OCI-LY3 (cell line): ENCODE measurements around the gene UBE2E1.

Source experiments
- H2AFZ ChIP-seq: fragments of 200-600, 300-600 bp; shearing (Covaris generic); 2 replicates; pipeline ENCODE4 v1.6.0; 2014; ENCODE audit warnings: antibody characterized with exemption, low read depth, low read length
- H3K27ac ChIP-seq: fragments of 200-600, 300-600 bp; sonication (generic); 2 replicates; pipeline ENCODE4 v1.5.1; 2014; ENCODE audit warnings: mild to moderate bottlenecking, low read length, moderate library complexity, mixed read lengths
- H3K27me3 ChIP-seq: fragments of 200-600, 300-600 bp; sonication (generic); 2 replicates; pipeline ENCODE4 v1.6.1; 2014; ENCODE audit warnings: low read depth, low read length, mixed read lengths
- H3K36me3 ChIP-seq: fragments of 200-600, 300-600 bp; sonication (generic); replicated peaks from 2 replicates; pipeline ENCODE3; 2014; ENCODE audit warnings: low read depth, low read length, mixed read lengths
- H3K4me1 ChIP-seq: fragments of 300-600, 200-600 bp; sonication (generic); 2 replicates; pipeline ENCODE4 v1.6.1; 2014; ENCODE audit warnings: low read length, mixed read lengths
- H3K4me2 ChIP-seq: fragments of 200-600, 300-600 bp; sonication (generic); 2 replicates; pipeline ENCODE4 v1.6.1; 2014; ENCODE audit warnings: low read length, mixed read lengths
- H3K4me3 ChIP-seq: fragments of 300-600, 200-600 bp; sonication (generic); 2 replicates; pipeline ENCODE4 v1.5.1; 2014; ENCODE audit warnings: antibody characterized with exemption, mild to moderate bottlenecking, low read length, moderate library complexity
- H3K79me2 ChIP-seq: fragments of 300-600, 200-600 bp; shearing (Covaris generic); 2 replicates; pipeline ENCODE4 v1.6.1; 2014; ENCODE audit warnings: mild to moderate bottlenecking, low read length, mixed read lengths
- H3K9ac ChIP-seq: fragments of 300-600, 200-600 bp; shearing (Covaris generic); 2 replicates; pipeline ENCODE4 v1.6.0; 2014; ENCODE audit warnings: mild to moderate bottlenecking, low read length, moderate library complexity
- H3K9me3 ChIP-seq: fragments of 200-600, 300-600 bp; shearing (Covaris generic); 2 replicates; pipeline ENCODE4 v1.6.1; 2014; ENCODE audit warnings: low read length, mixed read lengths; ENCODE audit not compliant: insufficient read depth
- H4K20me1 ChIP-seq: fragments of 200-600, 300-600 bp; sonication (generic); 2 replicates; pipeline ENCODE4 v1.6.1; 2016; ENCODE audit warnings: low read length, mixed read lengths; ENCODE audit not compliant: insufficient read depth
- CTCF ChIP-seq: fragments of 200-600, 300-600 bp; sonication (generic); IDR thresholded peaks from 2 replicates; pipeline ENCODE4 v1.5.1; 2014; ENCODE audit warnings: antibody characterized with exemption, low read length, low read depth
- EZH2phosphoT487 ChIP-seq: fragments of 200-600 bp; shearing (Covaris generic); IDR thresholded peaks from 2 replicates; pipeline ENCODE4 v1.6.1; 2018; ENCODE audit warnings: antibody characterized with exemption, mixed run types, low read depth

The UBE2E1 gene

GRCh38 chr3:23785097-23785645 is 20.6 kb upstream of the UBE2E1 start:
- H2AFZ ChIP-seq: no peak overlapping the region
- H3K9ac ChIP-seq: no peak overlapping the region
- TF ChIP-seq EZH2phosphoT487 (no peak), CTCF (no peak)
- H3K79me2 ChIP-seq: no peaks in the 10 kb centered on the region
- no peaks in the 10 kb centered on the region for H3K36me3 ChIP-seq
- no peak overlapping the region for H3K27ac ChIP-seq
- no peaks in the 10 kb centered on the region for H4K20me1 ChIP-seq
- H3K27me3 ChIP-seq: peaks cover 65% of the 10 kb centered on the region
- H3K4me3 ChIP-seq: no peak overlapping the region
- H3K4me2 ChIP-seq: no peak overlapping the region
- peaks cover 8% of the 10 kb centered on the region for H3K4me1 ChIP-seq
- H3K9me3 ChIP-seq: no peaks in the 10 kb centered on the region

- Histone ChIP-seq H3K27ac (no peak overlapping the region), H3K79me2 (no peaks in the 10 kb centered on the region), H3K36me3 (no peaks in the 10 kb centered on the region), H3K27me3 (peaks cover 64% of the 10 kb centered on the region), H2AFZ (no peak overlapping the region), H3K4me3 (no peak overlapping the region), H3K9me3 (no peaks in the 10 kb centered on the region), H3K9ac (no peak overlapping the region), H3K4me1 (peaks cover under 1% of the 10 kb centered on the region; the same call in 1 of the 2 replicates), H4K20me1 (no peaks in the 10 kb centered on the region), H3K4me2 (no peak overlapping the region)
- TF ChIP-seq EZH2phosphoT487: no peak
- no peak for TF ChIP-seq CTCF
These were observed 19.9 kb upstream of the UBE2E1 start for GRCh38 chr3:23785882-23786281.

GRCh38 chr3:23791678-23792077 is 14.1 kb upstream of the UBE2E1 start:
- H2AFZ ChIP-seq: no peak overlapping the region
- TF ChIP-seq EZH2phosphoT487 (no peak), CTCF (no peak)
- peaks cover 10% of the 10 kb centered on the region for H4K20me1 ChIP-seq
- H3K27me3 ChIP-seq: peaks cover 60% of the 10 kb centered on the region
- no peaks in the 10 kb centered on the region for H3K36me3 ChIP-seq
- no peak overlapping the region for H3K27ac ChIP-seq
- H3K9ac ChIP-seq: no peak overlapping the region
- no peak overlapping the region for H3K4me2 ChIP-seq
- 0 out of 2 replicates have a peak, but pooled peaks cover 2% of the 10 kb centered on the region for H3K4me1 ChIP-seq
- H3K4me3 ChIP-seq: no peak overlapping the region
- H3K79me2 ChIP-seq: no peaks in the 10 kb centered on the region
- H3K9me3 ChIP-seq: no peaks in the 10 kb centered on the region

GRCh38 chr3:23793528-23794134 is 12.1 kb upstream of the UBE2E1 start:
- H3K36me3 ChIP-seq: no peaks in the 10 kb centered on the region
- H3K9me3 ChIP-seq: no peaks in the 10 kb centered on the region
- no peak overlapping the region for H2AFZ ChIP-seq
- H4K20me1 ChIP-seq: peaks cover 15% of the 10 kb centered on the region
- H3K27ac ChIP-seq: no peak overlapping the region
- H3K4me3 ChIP-seq: no peak overlapping the region
- no peak overlapping the region for H3K4me2 ChIP-seq
- H3K27me3 ChIP-seq: peaks cover 69% of the 10 kb centered on the region
- no peaks in the 10 kb centered on the region for H3K79me2 ChIP-seq
- TF ChIP-seq EZH2phosphoT487 (no peak), CTCF (no peak)
- H3K4me1 ChIP-seq: peaks cover 19% of the 10 kb centered on the region
- H3K9ac ChIP-seq: no peak overlapping the region
